DND-41 (cell line): ENCODE results near the gene TIPIN.

ENCODE experiments used
- ATAC-seq: fragments of 200-7000 bp; cut with Tn5 transposase; 3 replicates; pipeline ENCODE4 v1.9.1; 2021; ENCODE audit warnings: low read depth; ENCODE audit not compliant: insufficient read depth
- DNase-seq: peaks from one replicate; pipeline ENCODE4 v3.0.0-alpha.2; 2020
- H2AFZ ChIP-seq: 2 replicates; pipeline ENCODE4 v1.6.0; 2012; ENCODE audit warnings: low read depth, low read length
- H3K27ac ChIP-seq: 2 replicates; pipeline ENCODE4 v1.5.1; 2012; ENCODE audit warnings: low read length, inconsistent platforms
- H3K27me3 ChIP-seq: fragments of 200-600 bp; sonication (generic); 2 replicates; pipeline ENCODE4 v1.6.0; 2012; ENCODE audit warnings: low read length, mild to moderate bottlenecking, inconsistent platforms; ENCODE audit not compliant: insufficient read depth, poor library complexity
- H3K36me3 ChIP-seq: 2 replicates; pipeline ENCODE4 v1.5.1; 2012; ENCODE audit warnings: low read length, inconsistent platforms; ENCODE audit not compliant: insufficient read depth
- H3K4me1 ChIP-seq: 2 replicates; pipeline ENCODE4 v1.5.1; 2012; ENCODE audit warnings: mild to moderate bottlenecking, low read length; ENCODE audit not compliant: insufficient read depth
- H3K4me2 ChIP-seq: 2 replicates; pipeline ENCODE4 v1.6.0; 2012; ENCODE audit warnings: mild to moderate bottlenecking, moderate library complexity, low read length, inconsistent platforms; ENCODE audit not compliant: insufficient read depth
- H3K4me3 ChIP-seq, 2 experiments: fragments of 200-600 bp in 1 of 2; shearing (Covaris generic) in 1 of 2; 2 replicates each; pipeline ENCODE4 v1.5.1; 2012 to 2016; ENCODE audit warnings: inconsistent platforms in 2 of 2, low read length in 2 of 2, mild to moderate bottlenecking in 2 of 2, low read depth in 1 of 2, moderate library complexity in 1 of 2
- H3K79me2 ChIP-seq: 2 replicates; pipeline ENCODE4 v1.6.0; 2012; ENCODE audit warnings: low read length, inconsistent platforms; ENCODE audit not compliant: insufficient read depth
- H3K9ac ChIP-seq: 2 replicates; pipeline ENCODE4 v1.6.0; 2012; ENCODE audit warnings: low read depth, mild to moderate bottlenecking, inconsistent platforms, low read length, moderate library complexity
- H3K9me3 ChIP-seq: 2 replicates; pipeline ENCODE4 v1.5.1; 2012; ENCODE audit warnings: low read length, moderate library complexity, mild to moderate bottlenecking, inconsistent platforms; ENCODE audit not compliant: insufficient read depth, severe bottlenecking
- H4K20me1 ChIP-seq: 2 replicates; pipeline ENCODE4 v1.6.0; 2012; ENCODE audit warnings: low read length; ENCODE audit not compliant: insufficient read depth
- EZH2 ChIP-seq: IDR thresholded peaks from 3 replicates; pipeline ENCODE4 v1.6.1; 2012; ENCODE audit warnings: borderline replicate concordance, low read depth, mild to moderate bottlenecking, moderate library complexity, low read length, inconsistent platforms; ENCODE audit not compliant: severe bottlenecking
- TF ChIP-seq, protein P1 (sequence below): IDR thresholded peaks from 2 replicates; pipeline ENCODE4 v1.5.1; 2012; ENCODE audit warnings: borderline replicate concordance, low read length, moderate library complexity, mild to moderate bottlenecking; ENCODE audit not compliant: poor library complexity, severe bottlenecking; ENCODE audit errors: extremely low read depth

TIPIN gene

DNA sequence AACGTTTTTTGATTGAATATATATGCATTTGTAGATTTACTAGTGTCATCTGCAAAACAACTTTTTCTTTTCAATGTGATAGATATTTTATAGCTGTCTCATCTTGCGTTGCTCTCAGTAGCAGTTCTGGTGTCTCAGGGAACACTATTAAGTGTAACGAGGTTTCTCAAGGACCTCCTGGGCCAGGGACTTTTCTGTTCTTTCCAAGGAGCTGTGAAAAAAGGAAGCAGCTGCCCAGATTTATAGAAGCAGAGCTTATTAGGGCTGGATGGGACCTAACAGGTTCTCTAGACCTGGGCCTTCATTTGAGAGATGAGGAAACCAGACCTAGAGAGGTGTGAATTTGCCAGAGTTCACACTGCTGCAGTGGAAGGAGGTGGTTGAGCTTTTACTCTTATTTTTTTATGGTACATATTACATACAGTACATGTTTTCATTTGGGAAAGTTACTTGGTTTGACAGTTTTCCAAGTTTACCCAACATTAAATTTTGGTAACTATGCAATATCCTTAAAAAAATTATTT lies 46.3 kb upstream of the TIPIN start:
- no peak for TF ChIP-seq EZH2
- TF ChIP-seq, protein P1, sequence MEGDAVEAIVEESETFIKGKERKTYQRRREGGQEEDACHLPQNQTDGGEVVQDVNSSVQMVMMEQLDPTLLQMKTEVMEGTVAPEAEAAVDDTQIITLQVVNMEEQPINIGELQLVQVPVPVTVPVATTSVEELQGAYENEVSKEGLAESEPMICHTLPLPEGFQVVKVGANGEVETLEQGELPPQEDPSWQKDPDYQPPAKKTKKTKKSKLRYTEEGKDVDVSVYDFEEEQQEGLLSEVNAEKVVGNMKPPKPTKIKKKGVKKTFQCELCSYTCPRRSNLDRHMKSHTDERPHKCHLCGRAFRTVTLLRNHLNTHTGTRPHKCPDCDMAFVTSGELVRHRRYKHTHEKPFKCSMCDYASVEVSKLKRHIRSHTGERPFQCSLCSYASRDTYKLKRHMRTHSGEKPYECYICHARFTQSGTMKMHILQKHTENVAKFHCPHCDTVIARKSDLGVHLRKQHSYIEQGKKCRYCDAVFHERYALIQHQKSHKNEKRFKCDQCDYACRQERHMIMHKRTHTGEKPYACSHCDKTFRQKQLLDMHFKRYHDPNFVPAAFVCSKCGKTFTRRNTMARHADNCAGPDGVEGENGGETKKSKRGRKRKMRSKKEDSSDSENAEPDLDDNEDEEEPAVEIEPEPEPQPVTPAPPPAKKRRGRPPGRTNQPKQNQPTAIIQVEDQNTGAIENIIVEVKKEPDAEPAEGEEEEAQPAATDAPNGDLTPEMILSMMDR, result no peak

DNA sequence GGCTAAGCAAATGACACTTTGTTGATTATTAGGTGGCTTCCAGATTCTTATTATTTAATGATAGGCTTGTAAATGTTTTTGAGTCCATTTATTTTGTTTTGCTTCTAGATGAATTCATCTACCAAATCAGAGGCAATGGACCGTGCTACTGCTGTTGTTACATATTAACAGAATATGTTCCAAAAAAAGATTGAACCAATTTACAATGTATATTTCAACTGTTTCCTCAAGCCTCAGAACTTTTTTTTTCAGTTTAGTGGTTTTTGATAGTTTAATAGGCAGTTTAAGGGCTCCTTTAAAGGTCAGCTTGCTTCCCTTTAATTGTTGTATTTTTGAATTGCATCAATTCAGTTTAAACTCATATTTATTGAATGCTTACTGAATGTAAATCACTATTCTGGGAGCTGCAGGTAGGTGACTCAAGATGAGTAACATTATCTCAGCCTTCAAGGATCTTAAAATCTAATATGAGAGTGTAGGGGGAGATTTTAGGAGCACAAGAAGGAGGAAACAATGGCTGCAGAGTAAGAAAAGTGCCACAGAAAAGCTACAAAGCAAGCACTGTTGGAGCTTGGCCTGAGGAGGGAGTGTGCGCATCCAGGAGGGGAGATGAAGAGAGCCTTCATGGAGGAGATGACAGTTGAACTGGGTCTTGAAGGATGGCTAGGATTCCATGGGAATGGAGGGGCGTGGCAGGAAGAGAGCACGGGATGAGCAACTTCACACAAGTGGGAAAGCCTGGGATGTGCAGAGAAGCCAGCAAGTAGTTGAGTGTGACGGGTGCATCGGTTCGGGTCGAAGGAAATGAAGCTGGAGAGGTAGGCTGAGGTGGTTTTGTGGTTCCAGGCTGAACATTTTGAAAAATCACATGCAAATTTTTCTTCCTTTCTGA lies 44.9 kb upstream of the TIPIN start:
- ATAC-seq, result peak; percentile 79
- Histone ChIP-seq H3K9me3 (no peaks in the 10 kb centered on the region), H3K27me3 (no peaks in the 10 kb centered on the region), H3K4me2 (peak overlapping the region; percentile 67), H2AFZ (no peak overlapping the region), H3K4me3 (peak overlapping the region in 1 of 2 experiments; percentile 46; a peak in 2 of 4 replicates), H3K79me2 (peaks cover 97% of the 10 kb centered on the region), H3K9ac (peak overlapping the region; percentile 33), H3K27ac (peak overlapping the region; percentile 84), H3K4me1 (peaks cover 79% of the 10 kb centered on the region), H3K36me3 (peaks cover 11% of the 10 kb centered on the region), H4K20me1 (peaks cover 38% of the 10 kb centered on the region)
- no peak for TF ChIP-seq EZH2
- TF ChIP-seq, protein P1, result peak; percentile 56
- peak; percentile 59 for DNase-seq

More for the DNA sequence above, 46.3 kb upstream of the TIPIN start:
- H3K4me1 ChIP-seq, result peaks cover 94% of the 10 kb centered on the region
- H3K36me3 ChIP-seq, result 0 out of 2 replicates have a peak, but pooled peaks cover 3% of the 10 kb centered on the region
- no peaks in the 10 kb centered on the region for H3K27me3 ChIP-seq
- peak overlapping the region; percentile 56 for H3K27ac ChIP-seq
- ATAC-seq (no peak), DNase-seq (no peak)
- H3K4me2 ChIP-seq, result 0 out of 2 replicates have a peak overlapping the region, but pooled peaks have one; percentile 67
- peaks cover 44% of the 10 kb centered on the region; the same call in 1 of the 2 replicates for H4K20me1 ChIP-seq
- no peak overlapping the region for H3K9ac ChIP-seq
- no peaks in the 10 kb centered on the region for H3K9me3 ChIP-seq
- H3K4me3 ChIP-seq, result no peak overlapping the region
- H2AFZ ChIP-seq, result no peak overlapping the region
- H3K79me2 ChIP-seq, result peaks cover 100% of the 10 kb centered on the region

DNA sequence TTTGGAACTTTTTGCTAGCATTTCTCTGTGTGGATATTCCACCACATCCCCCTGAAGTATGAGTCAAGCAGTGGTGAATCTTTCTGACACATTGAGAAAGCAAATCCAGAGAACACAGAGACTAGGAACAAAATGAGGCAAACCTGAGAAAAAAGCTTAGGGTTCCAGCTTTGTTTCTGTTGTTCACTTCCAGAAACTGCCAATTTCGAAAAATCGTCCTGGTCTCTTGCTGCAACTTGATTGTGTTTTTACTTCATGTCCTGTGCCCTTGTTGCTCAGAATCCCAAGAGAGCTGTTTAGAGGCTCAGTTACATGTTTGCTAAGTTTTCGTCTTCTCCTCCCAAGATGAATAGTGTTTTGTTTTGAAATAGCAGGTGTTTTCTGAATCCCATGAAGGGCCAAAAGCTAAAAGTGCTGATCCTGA lies 43.9 kb upstream of the TIPIN start:
- TF ChIP-seq, protein P1, result no peak
- H3K4me3 ChIP-seq, result no peak overlapping the region
- H2AFZ ChIP-seq, result no peak overlapping the region
- no peaks in the 10 kb centered on the region for H3K27me3 ChIP-seq
- peaks cover 16% of the 10 kb centered on the region for H3K36me3 ChIP-seq
- H3K9me3 ChIP-seq, result no peaks in the 10 kb centered on the region
- peak overlapping the region; percentile 84 for H3K27ac ChIP-seq
- H3K4me2 ChIP-seq, result peak overlapping the region; percentile 67; the same call in 1 of the 2 replicates
- H3K79me2 ChIP-seq, result peaks cover 97% of the 10 kb centered on the region
- peaks cover 34% of the 10 kb centered on the region for H4K20me1 ChIP-seq
- peaks cover 69% of the 10 kb centered on the region for H3K4me1 ChIP-seq
- H3K9ac ChIP-seq, result no peak overlapping the region
- DNase-seq (no peak), ATAC-seq (no peak)
